Pancreas (tissue), 10 donors: Measurements from ENCODE around the gene PGA5. TPM values are rescaled to one million over a fixed set of nuclear protein-coding genes. Genes with fewer than 3 reads are reported as not detected.
A peak's percentile ranks its signal among the peaks of the same experiment; 100 is the strongest.

Experiments used
- ATAC-seq, 4 donors: fragments of 200-7000 bp; cut with Tn5 transposase; one replicate each; pipeline versions ENCODE4 v1.8.0 to v1.9.1; 2020; ENCODE audit warnings: mild to moderate bottlenecking in 4 of 4, moderate library complexity in 4 of 4
- DNase-seq, 6 donors: peaks; one replicate each; pipeline ENCODE4 v3.0.0-alpha.2; 2020
- FAIRE-seq: peaks from 2 replicates; lab custom pipeline; 2012; peaks lifted over from hg19 to GRCh38; lab: Jason Lieb, UNC
- H3K27ac ChIP-seq, 4 donors: fragments of 200-600 bp; sonication (generic); 1 replicate in 3 of 4; 2 replicates in 1 of 4; pipeline versions ENCODE4 v1.5.0 to v1.8.0; 2020
- H3K27me3 ChIP-seq, 4 donors: fragments of 200-600 bp; one replicate each; pipeline ENCODE4 v1.8.0; 2021
- H3K36me3 ChIP-seq, 3 donors: fragments of 200-600 bp; sonication (generic) in 1 of 3; one replicate each; pipeline versions ENCODE4 v1.5.0 to v1.8.0; 2020 to 2021
- H3K4me1 ChIP-seq, 3 donors: fragments of 200-600 bp; one replicate each; pipeline ENCODE4 v1.8.0; 2021
- H3K4me3 ChIP-seq, 4 donors: fragments of 200-600 bp; sonication (generic) in 2 of 4; one replicate each; pipeline versions ENCODE4 v1.5.0 to v1.8.0; 2020 to 2021
- H3K9me3 ChIP-seq, 4 donors: fragments of 200-600 bp; one replicate each; pipeline ENCODE4 v1.8.0; 2021
- CTCF ChIP-seq, 4 donors: fragments of 200-600 bp; sonication (generic) in 3 of 4; IDR thresholded peaks; one replicate each; pipeline versions ENCODE4 v1.5.0 to v1.8.0; 2021; ENCODE audit warnings: antibody characterized with exemption in 4 of 4
- WGBS, 2 donors: extraction: QIAGEN DNeasy Blood & Tissue Kit; methylation state at CpG; one replicate each; pipeline ENCODE4 v1.1.7; 2013; 5-methylcytosine and 5-hydroxymethylcytosine counted together
- intact Hi-C, 3 donors: fragments of 100-400 bp; cut with DNase I; formaldehyde crosslinking; loops; one replicate each; pipeline versions ENCODE4 v1.11.1 to v1.14.2; 2022
- polyA plus RNA-seq, 2 donors: library from polyadenylated mRNA; stranded (reverse); fragments of 200-250 nt; gene quantifications; one replicate each; pipeline ENCODE4 v1.2.3, GENCODE V29; 2013
- total RNA-seq, 6 donors: library from RNA; stranded (reverse); fragmentation: NEBNext Ultra II Directional in 4 of 6; extraction: Animal tissue kit (Norgen Biotek cat#: 25700) in 4 of 6; gene quantifications; one replicate each; pipeline versions ENCODE4 v1.2.1 to v1.2.4, GENCODE V29; 2021 to 2023
- donor health status: healthy with polysubstance abuse.
- donor health status: DM: no; HTN: no; CAD: no; lungs with moderate emphysema.
- donor health status: DM: no; HTN: no; CAD: no.
- donor health status: control.
- donor health status: control.
- donor health status: Bipolar disorder and iron deficiency.
- donor health status: DM: yes; HTN: yes; CAD: no.
- donor health status: DM: no; HTN: no; CAD: no.
- donor health status: DM: no; HTN: no; CAD: no.
- donor health status: DM: yes; HTN: yes; CAD: no.

Gene PGA5
- total and polyA plus RNA-seq, 8 donors = 0.27 to 0.83 (median 0.60) TPM; not detected in 2

- 40 to 50% methylated on average over 12 of the region's 12 CpGs for WGBS, 2 donors
- FAIRE-seq (no peak), ATAC-seq (peak; percentile 81 to 97 (median 92)), DNase-seq (peak; percentile 40 to 79 (median 68))
- Histone ChIP-seq H3K27me3 (no peaks in the 10 kb centered on the region), H3K4me3 (no peak overlapping the region), H3K36me3 (no peaks in the 10 kb centered on the region), H3K27ac (no peak overlapping the region), H3K9me3 (no peaks in the 10 kb centered on the region), H3K4me1 (no peaks in the 10 kb centered on the region)
- intact Hi-C loops = loop anchor here in 2 of 3 donors (10.0 kb wide), 1 partner anchor 130 kb away; no protein-coding TSS in a partner anchor
- peak; percentile 73 to 84 (median 78) for TF ChIP-seq CTCF (IDR thresholded peaks at IDR 0.05)
Measured at GRCh38 chr11:61254403-61255025, 13.5 kb downstream of the PGA5 start.

- no peak for ATAC-seq
- WGBS, 2 donors = 89% methylated on average over 18 of the region's 18 CpGs
Measured at GRCh38 chr11:61256710-61257482, 15.9 kb downstream of the PGA5 start.

GRCh38 chr11:61258546-61258945 lies 17.6 kb downstream of the PGA5 start:
- intact Hi-C loops = loop anchor here in 2 of 3 donors (10.0 kb wide), 1 partner anchor 126 kb away; no protein-coding TSS in a partner anchor
- TF ChIP-seq CTCF (IDR thresholded peaks at IDR 0.05) = no peak

More at GRCh38 chr11:61256710-61257482, 15.9 kb downstream of the PGA5 start:
- H3K27me3 ChIP-seq = no peaks in the 10 kb centered on the region
- FAIRE-seq (no peak), DNase-seq (no peak)
- H3K27ac ChIP-seq = no peak overlapping the region
- H3K4me1 ChIP-seq = no peaks in the 10 kb centered on the region
- intact Hi-C loops = loop anchor here in 2 of 3 donors (10.0 kb wide), 1 partner anchor 128 kb away; no protein-coding TSS in a partner anchor
- H3K4me3 ChIP-seq = no peak overlapping the region
- no peak for TF ChIP-seq CTCF (IDR thresholded peaks at IDR 0.05)
- no peaks in the 10 kb centered on the region for H3K36me3 ChIP-seq
- H3K9me3 ChIP-seq = no peaks in the 10 kb centered on the region

GRCh38 chr11:61259363-61259762 lies 18.4 kb downstream of the PGA5 start:
- WGBS, 2 donors = 83 to 87% methylated on average over 6 of the region's 6 CpGs
- DNase-seq (no peak), FAIRE-seq (no peak), ATAC-seq (no peak)
- H3K9me3 ChIP-seq = no peaks in the 10 kb centered on the region
- H3K4me1 ChIP-seq = no peaks in the 10 kb centered on the region
- intact Hi-C loops = loop anchor here in 2 of 3 donors (10.0 kb wide), 1 partner anchor 125 kb away; no protein-coding TSS in a partner anchor
- TF ChIP-seq CTCF (IDR thresholded peaks at IDR 0.05) = no peak
- H3K4me3 ChIP-seq = no peak overlapping the region
- H3K36me3 ChIP-seq = no peaks in the 10 kb centered on the region
- H3K27me3 ChIP-seq = no peaks in the 10 kb centered on the region
- no peak overlapping the region for H3K27ac ChIP-seq

More at GRCh38 chr11:61258546-61258945, 17.6 kb downstream of the PGA5 start:
- Histone ChIP-seq H3K27me3 (no peaks in the 10 kb centered on the region), H3K9me3 (no peaks in the 10 kb centered on the region), H3K36me3 (no peaks in the 10 kb centered on the region), H3K4me1 (no peaks in the 10 kb centered on the region), H3K27ac (no peak overlapping the region), H3K4me3 (no peak overlapping the region)
- FAIRE-seq (no peak), DNase-seq (no peak), ATAC-seq (no peak)
- WGBS, 2 donors = 70 to 80% methylated on average over 9 of the region's 9 CpGs
